Stimulated activated CD8-positive, alpha-beta memory T cell treated with anti-CD3 and anti-CD28 coated beads, Interleukin-12 subunit alpha, Interleukin-12 subunit beta, amount 100 ng/mL, for 4 hours (primary cell): Measurements from ENCODE around the gene KANSL3.
"Not testable (repeated sequence)": the region's sequence is repeated elsewhere in the genome, so short reads cannot be mapped to it uniquely, and the experiment has no call there.

Source experiments
- DNase-seq: peaks from one replicate; pipeline ENCODE4 v3.0.0-alpha.2; 2020; ENCODE audit warnings: low read depth

KANSL3 gene

GRCh38 chr2:96654791-96655190, 16.7 kb upstream of the KANSL3 start:
- not testable (repeated sequence) for DNase-seq

- DNase-seq: no peak
These were observed 13.7 kb upstream of the KANSL3 start for GRCh38 chr2:96651793-96652192.

GRCh38 chr2:96649342-96649741, 11.2 kb upstream of the KANSL3 start:
- no peak for DNase-seq

GRCh38 chr2:96648306-96648930, 10.3 kb upstream of the KANSL3 start:
- DNase-seq: no peak

- no peak for DNase-seq
These were observed 9.6 kb upstream of the KANSL3 start for GRCh38 chr2:96647681-96648080.

- no peak for DNase-seq
These were observed 4.7 kb upstream of the KANSL3 start, which contains the start of gene FER1L5 for GRCh38 chr2:96642564-96643360. TSS of gene FER1L5 (plus strand) at chr2:96642764. CDS start at chr2:96642837, 73 bp downstream.

- DNase-seq: peak; percentile 72
These were observed 548 bp downstream of the KANSL3 start for GRCh38 chr2:96637385-96638143.

- no peak for DNase-seq
These were observed 1.5 kb downstream of the KANSL3 start for GRCh38 chr2:96636551-96637171.

- DNase-seq: no peak
These were observed 4.5 kb downstream of the KANSL3 start for GRCh38 chr2:96633641-96634040.

- no peak for DNase-seq
These were observed 6.2 kb downstream of the KANSL3 start for GRCh38 chr2:96631804-96632435.

- DNase-seq: no peak
These were observed 11.6 kb downstream of the KANSL3 start for GRCh38 chr2:96626553-96626942.

- no peak for DNase-seq
These were observed 12.2 kb downstream of the KANSL3 start for GRCh38 chr2:96625571-96626552.

- DNase-seq: no peak
These were observed 15.0 kb downstream of the KANSL3 start for GRCh38 chr2:96623116-96623515.

GRCh38 chr2:96622544-96622943, 15.6 kb downstream of the KANSL3 start:
- no peak for DNase-seq

- DNase-seq: no peak
These were observed 19.4 kb downstream of the KANSL3 start for GRCh38 chr2:96618596-96619283.

- no peak for DNase-seq
These were observed 21.1 kb downstream of the KANSL3 start for GRCh38 chr2:96617012-96617411.

- DNase-seq: no peak
These were observed 21.6 kb downstream of the KANSL3 start for GRCh38 chr2:96616535-96616934.

GRCh38 chr2:96616128-96616527, 22.0 kb downstream of the KANSL3 start:
- DNase-seq: no peak

GRCh38 chr2:96608469-96609455, 29.4 kb downstream of the KANSL3 start:
- no peak for DNase-seq
